GM18508 (cell line): ENCODE results near the gene TACC2.

Experiments used
- ATAC-seq: cut with Tn5 transposase; IDR thresholded peaks from one replicate; pipeline ENCODE4 v1.9.1; 2021; ENCODE audit warnings: moderate number of reproducible peaks; ENCODE audit not compliant: insufficient read depth, unreplicated experiment

TACC2 gene

GRCh38 chr10:122286867-122287266, 297.9 kb downstream of the TACC2 start:
- ATAC-seq: no peak

GRCh38 chr10:122287570-122287969, 298.6 kb downstream of the TACC2 start:
- no peak for ATAC-seq

GRCh38 chr10:122288262-122288661, 299.3 kb downstream of the TACC2 start:
- ATAC-seq: no peak

- ATAC-seq: no peak
Observed at GRCh38 chr10:122288917-122289316, 300.0 kb downstream of the TACC2 start.

- no peak for ATAC-seq
Observed at GRCh38 chr10:122290334-122290733, 301.4 kb downstream of the TACC2 start.

GRCh38 chr10:122290833-122291532, 302.0 kb downstream of the TACC2 start:
- no peak for ATAC-seq

GRCh38 chr10:122291739-122292138, 302.8 kb downstream of the TACC2 start:
- ATAC-seq: no peak

GRCh38 chr10:122292376-122292775, 303.4 kb downstream of the TACC2 start:
- no peak for ATAC-seq

- no peak for ATAC-seq
Observed at GRCh38 chr10:122293156-122293960, 304.4 kb downstream of the TACC2 start.

- ATAC-seq: no peak
Observed at GRCh38 chr10:122293961-122294380, 305.0 kb downstream of the TACC2 start.

GRCh38 chr10:122294511-122295450, 305.8 kb downstream of the TACC2 start:
- ATAC-seq: no peak

GRCh38 chr10:122295451-122295809, 306.5 kb downstream of the TACC2 start:
- ATAC-seq: no peak

- no peak for ATAC-seq
Observed at GRCh38 chr10:122296363-122297120, 307.6 kb downstream of the TACC2 start.

- no peak for ATAC-seq
Observed at GRCh38 chr10:122297583-122297982, 308.6 kb downstream of the TACC2 start.

- ATAC-seq: no peak
Observed at GRCh38 chr10:122298206-122298597, 309.2 kb downstream of the TACC2 start.

- ATAC-seq: no peak
Observed at GRCh38 chr10:122298598-122299301, 309.8 kb downstream of the TACC2 start.

GRCh38 chr10:122299423-122300075, 310.6 kb downstream of the TACC2 start:
- ATAC-seq: no peak

GRCh38 chr10:122301055-122301810, 312.3 kb downstream of the TACC2 start:
- ATAC-seq: no peak
